ENCODE data around the gene DLGAP3.

Gene DLGAP3

DNA sequence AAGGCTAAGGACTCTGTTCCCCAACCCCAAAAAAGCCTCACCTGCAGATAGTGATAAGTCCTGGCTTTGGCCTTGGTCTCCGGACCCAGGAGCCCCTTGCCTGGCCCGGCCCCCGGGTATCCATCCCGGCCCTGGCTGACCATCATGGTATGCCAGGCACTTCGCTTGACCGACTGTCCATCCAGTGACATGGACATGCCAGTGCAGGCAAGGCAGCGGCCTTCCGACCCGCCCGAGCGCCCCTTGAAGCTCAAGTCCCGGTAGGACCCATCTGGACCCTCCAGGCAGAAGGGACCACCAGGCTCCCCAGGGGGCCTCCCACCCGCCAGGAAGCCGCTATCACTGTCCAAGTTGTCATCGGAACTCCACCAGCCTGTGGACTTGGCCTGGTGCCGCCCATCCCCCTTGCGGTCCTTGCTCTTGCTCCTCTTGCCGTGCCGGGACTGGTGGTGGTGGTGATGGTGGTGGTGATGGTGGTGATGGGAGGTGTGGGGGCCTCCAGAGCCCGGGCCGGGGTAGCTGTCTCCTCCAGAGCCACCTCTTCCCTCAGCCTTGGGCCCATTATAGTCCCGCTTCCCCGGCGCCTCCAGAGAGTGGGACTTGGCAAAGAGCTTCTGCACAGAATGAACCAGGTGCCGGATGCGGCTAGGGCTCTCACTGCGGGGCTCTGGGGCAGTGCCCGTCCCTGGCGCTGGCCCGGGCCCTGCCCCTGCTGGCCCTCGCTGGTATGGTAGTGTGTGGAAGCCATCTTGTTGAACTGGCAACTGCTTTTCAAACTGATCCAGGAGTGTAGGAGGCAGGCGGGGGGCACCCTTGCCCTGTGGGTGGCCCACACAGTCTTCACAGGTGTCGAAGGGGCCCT, 25.0 kb downstream of the DLGAP3 start:
- DNase-seq (ENCODE audit: low spot score): no peak

DNA sequence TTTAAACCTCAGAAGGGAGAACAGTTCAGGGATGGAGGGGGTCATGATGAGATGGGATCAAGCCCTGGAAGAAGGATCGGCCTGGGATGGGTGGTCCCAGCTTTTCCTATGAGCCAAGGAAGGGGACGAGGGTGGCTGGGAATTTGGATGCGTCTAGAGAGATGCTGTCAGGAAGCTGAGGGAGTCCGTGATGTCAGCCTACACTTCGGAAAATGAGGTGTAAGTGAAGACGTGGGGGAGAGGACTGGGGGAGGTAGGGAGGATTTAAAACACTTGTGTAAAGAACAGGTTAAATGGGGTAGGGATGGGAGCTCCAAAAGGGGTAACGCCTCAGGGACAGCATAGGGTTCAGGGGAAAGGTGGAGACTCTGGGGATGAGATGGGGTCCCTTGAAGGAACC, 27.5 kb downstream of the DLGAP3 start:
- no peak for DNase-seq (ENCODE audit: low spot score)

DNA sequence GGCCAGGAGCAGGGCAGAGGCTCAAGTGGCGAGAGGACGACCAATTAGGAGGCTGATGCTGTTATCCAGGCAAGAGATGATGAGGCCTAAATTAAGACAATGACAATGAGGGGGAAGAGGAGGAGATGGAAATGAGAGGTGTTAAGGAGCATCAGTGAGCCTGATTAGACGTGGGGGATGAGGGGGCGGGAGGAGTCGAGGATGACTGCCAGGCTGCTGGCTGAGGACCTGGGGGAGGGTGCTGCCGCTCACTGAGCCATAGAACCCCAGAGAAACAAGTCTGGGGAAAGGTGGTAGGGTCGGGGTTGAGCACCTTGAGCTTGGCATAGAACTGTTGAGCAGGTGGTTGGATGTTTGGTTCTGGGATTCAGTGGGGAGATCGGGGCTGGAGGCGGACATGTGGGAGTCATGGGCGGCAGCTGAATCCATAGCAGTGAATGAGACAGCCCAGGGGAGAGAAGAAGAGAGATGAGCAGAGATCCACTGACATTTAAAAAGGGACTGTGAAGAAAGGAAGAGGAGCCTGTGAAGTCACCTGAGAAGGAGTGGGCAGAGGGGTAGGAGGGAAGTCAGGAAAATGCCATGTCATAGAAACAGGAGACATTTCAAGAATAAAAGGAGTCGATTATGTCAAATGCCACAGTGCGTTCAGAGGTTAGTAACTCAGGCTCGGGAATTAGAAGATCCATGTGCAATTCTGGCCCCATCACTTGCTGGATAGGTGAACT, 28.5 kb downstream of the DLGAP3 start:
- DNase-seq (ENCODE audit: low spot score): no peak

DNA sequence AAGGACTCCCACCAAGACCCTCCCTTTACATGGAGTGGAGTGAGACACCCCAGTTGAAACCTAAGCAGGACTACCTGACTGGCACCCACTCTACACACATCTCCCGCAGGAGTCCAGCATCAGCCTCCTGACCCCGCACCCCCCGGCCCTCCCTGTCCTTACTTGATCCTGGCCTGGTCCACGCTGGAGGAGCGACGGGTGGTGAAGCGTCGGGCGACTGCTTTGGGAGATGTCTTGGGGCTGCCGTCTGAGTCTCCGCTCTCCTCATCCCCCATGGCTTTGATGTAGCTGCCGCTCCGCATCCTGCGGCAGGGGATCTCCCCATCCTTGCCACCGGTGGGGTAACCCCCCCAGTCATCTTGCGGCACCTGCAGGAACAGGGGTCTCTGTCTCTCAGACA, 29.5 kb downstream of the DLGAP3 start:
- DNase-seq (ENCODE audit: low spot score): no peak

DNA sequence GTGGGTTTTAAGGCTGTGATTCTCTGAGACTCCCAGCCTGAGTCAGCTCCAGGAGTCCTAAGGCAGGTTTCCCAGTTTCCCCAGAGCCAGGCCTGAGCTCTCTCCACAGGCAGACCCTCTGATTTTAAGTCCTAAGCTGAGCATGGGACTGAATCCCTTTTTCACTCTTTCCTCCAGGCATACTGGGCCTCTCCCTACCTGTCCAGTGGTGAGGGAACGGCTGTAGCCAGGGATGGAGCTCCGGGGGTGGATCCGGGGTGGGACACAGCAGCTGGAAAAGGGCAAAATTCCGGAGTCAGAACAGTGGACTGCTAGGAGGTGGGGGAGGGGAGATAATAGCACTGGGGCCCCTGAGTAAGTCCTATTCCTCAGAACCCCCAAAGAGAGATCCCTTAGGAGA, 30.0 kb downstream of the DLGAP3 start:
- no peak for DNase-seq (ENCODE audit: low spot score)

GRCh38 chr1:34898330-34898761, 31.1 kb downstream of the DLGAP3 start:
- DNase-seq (ENCODE audit: low spot score): no peak

DNA sequence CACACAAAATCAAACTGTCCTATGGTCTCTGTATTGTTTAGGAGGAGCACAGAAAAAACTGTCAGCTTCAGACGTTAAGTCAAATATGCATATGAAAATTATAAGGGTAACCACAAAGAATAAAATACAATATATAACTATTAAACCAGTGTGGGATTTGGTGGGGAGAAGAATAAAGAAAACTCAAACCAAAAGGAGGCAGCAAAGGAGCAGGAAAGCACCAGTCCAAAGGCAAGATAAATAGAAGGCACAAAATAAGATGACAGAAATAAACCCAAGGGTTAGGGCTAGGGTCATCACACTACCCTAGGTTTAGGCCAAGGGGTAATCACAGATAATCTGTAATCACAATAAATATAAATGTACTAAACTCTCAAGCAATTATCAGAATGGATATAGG, 32.8 kb downstream of the DLGAP3 start:
- no peak for DNase-seq (ENCODE audit: low spot score)

DNA sequence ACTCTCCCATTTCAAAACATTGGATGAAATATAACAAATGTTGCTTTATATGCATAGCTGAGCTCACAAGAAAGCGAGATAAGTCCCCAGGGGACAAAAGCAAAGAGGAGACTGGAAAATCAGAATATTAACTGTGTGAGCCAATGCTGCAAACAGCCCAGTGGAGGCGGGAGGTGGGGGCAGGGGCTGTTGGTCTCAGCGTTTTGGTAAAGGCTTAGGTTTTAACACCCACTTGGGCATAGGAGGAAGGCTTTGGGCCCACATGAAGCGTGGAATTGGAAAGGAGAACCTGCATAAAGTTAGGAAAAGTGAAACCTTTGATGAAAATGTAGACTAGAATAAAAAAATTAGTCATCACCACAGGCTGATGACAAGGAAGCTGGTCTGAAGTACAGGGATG, 39.7 kb downstream of the DLGAP3 start:
- no peak for DNase-seq (ENCODE audit: low spot score)

GRCh38 chr1:34887593-34887992, 41.9 kb downstream of the DLGAP3 start:
- DNase-seq (ENCODE audit: low spot score): no peak

- no peak for DNase-seq (ENCODE audit: low spot score)
These were observed 43.8 kb downstream of the DLGAP3 start for GRCh38 chr1:34885405-34886247.

GRCh38 chr1:34884961-34885360, 44.5 kb downstream of the DLGAP3 start:
- DNase-seq (ENCODE audit: low spot score): no peak

DNA sequence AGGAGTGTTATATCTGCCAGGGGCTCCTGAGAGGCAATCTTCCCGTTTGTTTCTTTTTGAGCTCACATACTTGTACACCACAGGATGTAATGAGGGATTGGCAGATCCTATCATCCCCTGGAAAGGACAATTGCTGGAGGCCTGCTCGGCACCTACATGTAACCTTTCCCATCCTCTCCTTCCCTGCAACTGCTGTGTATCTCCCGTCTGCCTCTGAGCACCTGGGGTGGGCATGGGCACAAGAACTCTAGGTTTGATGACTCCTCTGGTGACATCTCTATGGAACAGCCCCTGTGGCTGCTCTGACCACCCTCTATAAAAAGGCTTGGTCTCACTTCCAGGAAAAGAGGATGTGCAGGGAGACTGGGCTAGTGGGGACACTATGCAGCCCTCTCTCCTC, 44.9 kb downstream of the DLGAP3 start:
- no peak for DNase-seq (ENCODE audit: low spot score)

- no peak for DNase-seq (ENCODE audit: low spot score)
These were observed 50.2 kb downstream of the DLGAP3 start for GRCh38 chr1:34879230-34879629.

- no peak for DNase-seq (ENCODE audit: low spot score)
These were observed 53.0 kb downstream of the DLGAP3 start for GRCh38 chr1:34876406-34876805.

DNA sequence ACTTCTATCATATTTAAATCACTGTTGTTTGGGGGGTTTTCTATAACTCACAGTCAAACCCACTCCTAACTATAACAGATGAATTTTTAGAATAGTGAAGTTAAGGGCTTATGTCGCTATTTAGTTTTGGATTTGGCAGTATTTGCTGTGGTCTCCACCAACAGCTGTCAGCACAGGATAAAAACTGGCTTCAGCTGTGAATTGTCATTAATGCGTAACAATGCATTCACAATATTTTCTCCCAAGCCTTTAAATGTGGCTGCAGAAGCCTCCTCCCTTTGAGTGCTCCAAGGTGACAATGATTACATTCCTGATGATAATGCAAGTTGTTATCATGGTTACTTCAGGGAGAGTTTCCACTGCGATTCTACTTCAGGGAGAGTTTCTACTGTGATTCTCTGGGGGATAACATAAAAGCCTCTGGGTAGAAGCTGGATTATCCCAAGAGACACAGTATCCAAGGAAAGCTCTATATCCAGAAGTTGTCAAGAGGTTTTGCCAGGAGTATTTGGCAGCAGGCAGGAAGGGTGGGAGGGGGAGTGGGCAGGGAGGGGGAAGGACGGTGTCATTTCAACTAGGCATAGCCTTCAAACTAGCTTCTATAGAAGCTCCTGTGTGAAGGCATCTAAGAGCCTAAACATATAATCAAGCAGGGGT, 55.0 kb downstream of the DLGAP3 start:
- no peak for DNase-seq (ENCODE audit: low spot score)

DNA sequence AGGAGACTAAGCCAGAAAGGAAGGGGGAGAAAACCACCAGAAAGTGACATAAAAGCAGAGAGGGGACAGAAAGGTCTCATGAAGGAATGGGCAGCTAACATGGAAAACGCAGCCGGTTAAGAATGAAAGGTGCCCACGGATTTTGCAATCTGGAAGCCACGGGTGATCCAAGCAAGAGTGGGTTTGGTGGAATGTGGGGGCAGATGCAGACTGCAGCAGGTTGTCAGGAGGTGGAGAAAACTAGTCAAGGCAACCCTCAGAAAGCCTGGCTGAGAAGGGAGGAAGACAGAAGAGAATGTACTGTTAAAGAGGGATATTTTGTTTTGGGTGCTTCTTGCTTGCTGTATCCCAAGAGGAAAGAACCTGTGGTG, 57.3 kb downstream of the DLGAP3 start:
- DNase-seq (ENCODE audit: low spot score): no peak

DNA sequence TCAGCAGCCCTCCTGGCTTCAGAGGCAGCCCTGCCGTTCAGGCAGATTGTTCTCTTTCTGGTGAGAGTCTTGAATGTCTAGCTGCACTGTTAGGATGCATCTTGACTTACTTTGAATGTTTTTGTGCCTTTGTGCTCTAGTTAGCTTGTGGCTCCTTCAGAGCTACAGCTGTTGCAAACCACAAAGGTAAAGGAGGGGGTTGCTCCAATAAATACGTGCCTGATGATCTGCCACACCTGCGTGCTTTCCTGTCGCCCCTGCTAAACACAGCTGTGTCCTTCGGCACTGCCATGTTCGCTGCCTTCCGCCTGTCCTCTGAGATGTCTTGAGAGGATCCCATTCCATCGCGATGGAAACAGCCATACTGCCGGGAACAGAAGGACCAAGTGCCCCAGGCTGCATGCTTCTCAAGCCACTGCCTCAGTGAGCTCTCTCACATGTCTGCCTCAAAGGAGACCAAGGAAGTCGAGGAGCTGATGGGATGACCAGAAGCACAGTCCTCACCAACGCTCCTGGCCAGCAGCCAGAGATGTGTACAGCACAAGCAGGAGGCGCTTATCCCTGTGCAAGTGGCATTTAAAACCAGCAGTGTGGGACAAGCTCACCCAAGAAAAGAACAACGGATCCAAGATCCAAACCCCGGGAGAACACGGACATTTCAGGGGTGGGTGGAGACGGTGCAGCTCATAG, 57.9 kb downstream of the DLGAP3 start:
- DNase-seq (ENCODE audit: low spot score): no peak

DNA sequence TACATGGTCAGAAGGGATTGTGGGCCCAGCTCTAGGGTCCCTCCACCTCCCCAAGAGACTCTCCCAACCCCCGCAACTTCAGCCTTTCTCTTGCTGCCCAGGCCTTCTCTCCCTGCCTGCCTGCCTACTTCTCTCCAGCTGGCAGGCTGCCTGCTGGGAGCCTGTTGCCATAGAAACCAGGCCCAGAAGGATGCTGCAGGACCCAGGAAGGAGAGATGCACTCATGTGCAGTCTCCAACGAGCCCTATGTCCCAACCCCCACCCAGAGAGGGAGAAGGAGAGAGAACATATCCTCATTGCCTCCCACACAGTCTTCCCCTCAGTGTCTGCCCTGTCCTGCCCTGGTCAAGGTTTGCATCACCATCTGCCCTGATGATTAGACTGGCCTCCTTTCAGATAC, 59.1 kb downstream of the DLGAP3 start:
- no peak for DNase-seq (ENCODE audit: low spot score)

DNA sequence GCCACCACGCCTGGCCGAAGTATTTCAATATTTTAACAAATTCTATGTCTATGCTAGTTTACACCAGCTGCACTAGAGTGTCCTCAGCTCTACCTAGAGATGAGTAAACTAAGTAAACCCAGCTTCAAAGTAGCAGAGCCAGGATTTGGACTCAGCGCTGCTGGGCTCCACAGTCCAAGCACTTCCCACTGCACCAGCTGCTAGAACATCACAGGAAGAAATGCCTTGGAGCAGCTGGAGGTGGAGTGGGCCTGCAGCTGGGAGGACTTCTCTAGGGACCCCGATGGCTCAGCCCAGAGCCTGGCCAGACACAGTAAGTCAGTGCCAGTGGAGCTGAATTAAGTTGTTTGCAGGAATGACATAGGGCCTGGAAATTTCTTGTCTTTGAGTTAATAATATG, 59.7 kb downstream of the DLGAP3 start:
- no peak for DNase-seq (ENCODE audit: low spot score)

DNA sequence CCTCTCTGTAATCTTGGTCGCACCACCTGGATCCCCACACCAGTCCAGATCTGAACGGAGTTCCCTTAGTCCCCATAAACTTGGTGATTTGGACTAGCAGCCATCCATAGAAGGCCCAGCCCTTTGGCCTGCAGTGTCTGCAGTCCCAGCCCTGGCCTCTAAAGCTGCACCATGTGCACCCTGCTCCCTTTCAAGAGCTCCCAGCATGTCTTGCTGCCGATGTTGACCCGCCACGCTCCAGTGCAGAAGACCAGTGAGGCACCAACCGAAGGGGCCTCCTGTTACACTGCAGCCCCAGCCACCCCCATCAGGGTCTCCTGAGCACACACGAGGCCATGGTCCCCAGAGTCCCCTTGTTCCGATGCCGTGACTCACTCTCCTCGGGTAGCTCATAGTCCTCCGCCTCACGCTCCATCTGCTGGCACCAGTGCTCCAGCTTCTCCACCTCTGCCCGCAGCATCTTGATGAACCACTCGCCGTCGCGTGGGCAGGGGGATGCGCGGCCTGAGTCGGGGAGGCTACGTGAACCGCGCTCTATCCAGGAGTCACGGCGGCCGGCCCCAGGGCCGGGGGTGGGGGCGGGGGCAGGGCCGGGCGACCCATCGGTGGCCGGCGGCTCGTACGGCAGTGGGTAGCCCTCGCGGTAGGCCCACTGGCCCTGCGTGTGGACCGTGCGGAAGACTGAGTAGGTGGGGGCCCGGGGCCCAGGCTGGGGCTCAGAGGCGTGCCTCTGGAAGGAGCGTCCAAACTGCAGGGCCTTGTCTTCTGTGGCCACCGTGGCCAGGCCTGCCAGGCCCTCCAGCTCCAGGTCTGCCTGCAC, 61.0 kb downstream of the DLGAP3 start:
- DNase-seq (ENCODE audit: low spot score): no peak

- no peak for DNase-seq (ENCODE audit: low spot score)
These were observed 62.0 kb downstream of the DLGAP3 start for GRCh38 chr1:34867415-34867814.

All from hematopoietic multipotent progenitor cell treated with erythropoietin and hydrocortisone succinate and interleukin-3 and kit ligand, for 17 days (in vitro differentiated cells).